Naive B cell (primary cell): Measurements from ENCODE around the gene NELL1. TPM values are rescaled to one million over a fixed set of nuclear protein-coding genes. Genes with fewer than 3 reads are reported as not detected.
A peak's percentile ranks its signal among the peaks of the same experiment; 100 is the strongest.

ENCODE experiments used
- ATAC-seq, 2 donors: fragments of 150-1000 bp; cut with Tn5 transposase; 2 replicates each; pipeline ENCODE4 v1.10.0; 2021; ENCODE audit warnings: low read depth in 2 of 2, mild to moderate bottlenecking in 2 of 2, moderate library complexity in 2 of 2
- DNase-seq: peaks from one replicate; pipeline ENCODE4 v3.0.0; 2022
- H3K27ac Mint-ChIP-seq, 6 donors: one replicate each; pipeline ENCODE4 v1.8.0; 2020 to 2022; ENCODE audit warnings: mild to moderate bottlenecking in 6 of 6, mixed read lengths in 6 of 6, moderate library complexity in 5 of 6, inconsistent platforms in 2 of 6
- H3K27me3 Mint-ChIP-seq, 3 donors: one replicate each; pipeline ENCODE4 v1.8.0; 2021 to 2022; ENCODE audit warnings: mixed read lengths in 3 of 3, mild to moderate bottlenecking in 1 of 3
- H3K36me3 Mint-ChIP-seq, 2 donors: one replicate each; pipeline ENCODE4 v1.8.0; 2020 to 2022; ENCODE audit warnings: mixed read lengths in 2 of 2, inconsistent platforms in 1 of 2, mild to moderate bottlenecking in 1 of 2
- H3K4me1 Mint-ChIP-seq, 3 donors: one replicate each; pipeline ENCODE4 v1.8.0; 2020 to 2022; ENCODE audit warnings: mixed read lengths in 3 of 3, inconsistent platforms in 1 of 3, mild to moderate bottlenecking in 1 of 3, moderate library complexity in 1 of 3
- H3K4me3 Mint-ChIP-seq, 8 donors: one replicate each; pipeline ENCODE4 v1.8.0; 2020 to 2022; ENCODE audit warnings: mild to moderate bottlenecking in 8 of 8, mixed read lengths in 8 of 8, moderate library complexity in 8 of 8, inconsistent platforms in 2 of 8
- H3K9me3 Mint-ChIP-seq, 7 donors: one replicate each; pipeline ENCODE4 v1.8.0; 2020 to 2022; ENCODE audit warnings: mixed read lengths in 7 of 7, mild to moderate bottlenecking in 5 of 7, inconsistent platforms in 2 of 7, moderate library complexity in 1 of 7
- polyA plus RNA-seq, 6 donors: library from polyadenylated mRNA; unstranded; fragments of 300-500 nt; fragmentation: Illumina TruSeq; gene quantifications; one replicate each; pipeline ENCODE4 v1.2.3, GENCODE V29; 2021; ENCODE audit warnings: low read depth in 6 of 6

The NELL1 gene
- polyA plus RNA-seq, 6 donors from 2014 or later = not detected

GRCh38 chr11:21018248-21018647 is 348.9 kb downstream of the NELL1 start:
- Mint-ChIP-seq H3K4me1 (no peaks in the 10 kb centered on the region), H3K27ac (peak overlapping the region in 1 of 6 donors; percentile 24), H3K36me3 (no peaks in the 10 kb centered on the region), H3K9me3 (peaks cover 2 to 13% (median 3%) of the 10 kb centered on the region in 7 donors), H3K4me3 (no peak overlapping the region), H3K27me3 (peaks cover 0 to 4% (median 0%) of the 10 kb centered on the region in 3 donors)
- ATAC-seq (no peak), DNase-seq (no peak)

- H3K36me3 Mint-ChIP-seq = no peaks in the 10 kb centered on the region
- peaks cover 0 to 4% (median 0%) of the 10 kb centered on the region in 3 donors for H3K27me3 Mint-ChIP-seq
- ATAC-seq (no peak), DNase-seq (no peak)
- H3K27ac Mint-ChIP-seq = no peak overlapping the region
- H3K4me3 Mint-ChIP-seq = no peak overlapping the region
- H3K9me3 Mint-ChIP-seq = peaks cover 0 to 12% (median 0%) of the 10 kb centered on the region in 7 donors
- no peaks in the 10 kb centered on the region for H3K4me1 Mint-ChIP-seq
Measured at GRCh38 chr11:21026685-21027084, 357.3 kb downstream of the NELL1 start.

GRCh38 chr11:21037850-21038249 is 368.5 kb downstream of the NELL1 start:
- Mint-ChIP-seq H3K4me3 (no peak overlapping the region), H3K4me1 (no peaks in the 10 kb centered on the region), H3K36me3 (no peaks in the 10 kb centered on the region), H3K27me3 (no peaks in the 10 kb centered on the region), H3K27ac (no peak overlapping the region), H3K9me3 (peaks cover 0 to 28% (median 6%) of the 10 kb centered on the region in 7 donors)
- no peak for ATAC-seq
- DNase-seq = no peak

GRCh38 chr11:21038801-21039200 is 369.4 kb downstream of the NELL1 start:
- Mint-ChIP-seq H3K27ac (no peak overlapping the region), H3K4me1 (no peaks in the 10 kb centered on the region), H3K4me3 (no peak overlapping the region), H3K27me3 (no peaks in the 10 kb centered on the region), H3K9me3 (peaks cover 0 to 22% (median 6%) of the 10 kb centered on the region in 7 donors), H3K36me3 (no peaks in the 10 kb centered on the region)
- DNase-seq (no peak), ATAC-seq (no peak)

GRCh38 chr11:21040630-21041029 is 371.2 kb downstream of the NELL1 start:
- Mint-ChIP-seq H3K27me3 (no peaks in the 10 kb centered on the region), H3K9me3 (peaks cover 0 to 13% (median 6%) of the 10 kb centered on the region in 7 donors), H3K4me3 (no peak overlapping the region), H3K4me1 (no peaks in the 10 kb centered on the region), H3K36me3 (no peaks in the 10 kb centered on the region), H3K27ac (no peak overlapping the region)
- ATAC-seq (no peak), DNase-seq (no peak)

- peaks cover 0 to 12% (median 2%) of the 10 kb centered on the region in 7 donors for H3K9me3 Mint-ChIP-seq
- H3K27ac Mint-ChIP-seq = no peak overlapping the region
- H3K4me1 Mint-ChIP-seq = no peaks in the 10 kb centered on the region
- DNase-seq (no peak), ATAC-seq (no peak)
- H3K36me3 Mint-ChIP-seq = no peaks in the 10 kb centered on the region
- H3K27me3 Mint-ChIP-seq = no peaks in the 10 kb centered on the region
- H3K4me3 Mint-ChIP-seq = no peak overlapping the region
Measured at GRCh38 chr11:21048626-21049025, 379.2 kb downstream of the NELL1 start.

GRCh38 chr11:21053466-21053865 is 384.1 kb downstream of the NELL1 start:
- H3K27ac Mint-ChIP-seq = no peak overlapping the region
- H3K36me3 Mint-ChIP-seq = no peaks in the 10 kb centered on the region
- ATAC-seq = no peak
- no peak overlapping the region for H3K4me3 Mint-ChIP-seq
- peaks cover 0 to 12% (median 2%) of the 10 kb centered on the region in 7 donors for H3K9me3 Mint-ChIP-seq
- no peak for DNase-seq
- H3K27me3 Mint-ChIP-seq = no peaks in the 10 kb centered on the region
- H3K4me1 Mint-ChIP-seq = no peaks in the 10 kb centered on the region

- no peaks in the 10 kb centered on the region for H3K36me3 Mint-ChIP-seq
- peaks cover 0 to 17% (median 6%) of the 10 kb centered on the region in 7 donors for H3K9me3 Mint-ChIP-seq
- H3K4me1 Mint-ChIP-seq = no peaks in the 10 kb centered on the region
- no peak overlapping the region for H3K4me3 Mint-ChIP-seq
- no peak for ATAC-seq
- DNase-seq = no peak
- H3K27me3 Mint-ChIP-seq = no peaks in the 10 kb centered on the region
- no peak overlapping the region for H3K27ac Mint-ChIP-seq
Measured at GRCh38 chr11:21056644-21057043, 387.3 kb downstream of the NELL1 start.

GRCh38 chr11:21059879-21060278 is 390.5 kb downstream of the NELL1 start:
- no peak for ATAC-seq
- Mint-ChIP-seq H3K27ac (no peak overlapping the region), H3K36me3 (no peaks in the 10 kb centered on the region), H3K4me3 (no peak overlapping the region), H3K4me1 (no peaks in the 10 kb centered on the region), H3K9me3 (peaks cover 2 to 13% (median 6%) of the 10 kb centered on the region in 7 donors), H3K27me3 (no peaks in the 10 kb centered on the region)
- no peak for DNase-seq

GRCh38 chr11:21066030-21066429 is 396.6 kb downstream of the NELL1 start:
- Mint-ChIP-seq H3K9me3 (peaks cover 0 to 12% (median 6%) of the 10 kb centered on the region in 7 donors), H3K36me3 (no peaks in the 10 kb centered on the region), H3K27ac (no peak overlapping the region), H3K4me1 (no peaks in the 10 kb centered on the region), H3K27me3 (no peaks in the 10 kb centered on the region), H3K4me3 (no peak overlapping the region)
- DNase-seq (no peak), ATAC-seq (no peak)

GRCh38 chr11:21068886-21069285 is 399.5 kb downstream of the NELL1 start:
- Mint-ChIP-seq H3K9me3 (peaks cover 0 to 4% (median 1%) of the 10 kb centered on the region in 7 donors), H3K4me1 (no peaks in the 10 kb centered on the region), H3K4me3 (no peak overlapping the region), H3K27me3 (no peaks in the 10 kb centered on the region), H3K36me3 (no peaks in the 10 kb centered on the region), H3K27ac (no peak overlapping the region)
- DNase-seq = no peak
- ATAC-seq = no peak

GRCh38 chr11:21069909-21070308 is 400.5 kb downstream of the NELL1 start:
- no peaks in the 10 kb centered on the region for H3K27me3 Mint-ChIP-seq
- no peak overlapping the region for H3K27ac Mint-ChIP-seq
- no peak overlapping the region for H3K4me3 Mint-ChIP-seq
- ATAC-seq (no peak), DNase-seq (no peak)
- H3K9me3 Mint-ChIP-seq = peaks cover 0 to 4% (median 1%) of the 10 kb centered on the region in 7 donors
- no peaks in the 10 kb centered on the region for H3K4me1 Mint-ChIP-seq
- H3K36me3 Mint-ChIP-seq = no peaks in the 10 kb centered on the region

- DNase-seq (no peak), ATAC-seq (no peak)
- H3K9me3 Mint-ChIP-seq = peaks cover 0 to 4% (median 3%) of the 10 kb centered on the region in 7 donors
- no peaks in the 10 kb centered on the region for H3K36me3 Mint-ChIP-seq
- no peak overlapping the region for H3K27ac Mint-ChIP-seq
- H3K4me3 Mint-ChIP-seq = no peak overlapping the region
- H3K4me1 Mint-ChIP-seq = no peaks in the 10 kb centered on the region
- H3K27me3 Mint-ChIP-seq = no peaks in the 10 kb centered on the region
Measured at GRCh38 chr11:21072558-21072957, 403.2 kb downstream of the NELL1 start.

- no peaks in the 10 kb centered on the region for H3K4me1 Mint-ChIP-seq
- DNase-seq = no peak
- no peak for ATAC-seq
- no peaks in the 10 kb centered on the region for H3K27me3 Mint-ChIP-seq
- no peak overlapping the region for H3K27ac Mint-ChIP-seq
- H3K9me3 Mint-ChIP-seq = peaks cover 0 to 5% (median 2%) of the 10 kb centered on the region in 7 donors
- no peak overlapping the region for H3K4me3 Mint-ChIP-seq
- H3K36me3 Mint-ChIP-seq = no peaks in the 10 kb centered on the region
Measured at GRCh38 chr11:21082853-21083252, 413.5 kb downstream of the NELL1 start.

GRCh38 chr11:21088930-21089329 is 419.5 kb downstream of the NELL1 start:
- Mint-ChIP-seq H3K27me3 (no peaks in the 10 kb centered on the region), H3K4me3 (no peak overlapping the region), H3K36me3 (no peaks in the 10 kb centered on the region), H3K4me1 (no peaks in the 10 kb centered on the region), H3K9me3 (peaks cover 0 to 10% (median 9%) of the 10 kb centered on the region in 7 donors), H3K27ac (peak overlapping the region in 1 of 6 donors; percentile 23)
- no peak for ATAC-seq
- no peak for DNase-seq
